Neural progenitor cell (in vitro differentiated cells): ENCODE data around the gene CCDC134.

Experiments used
- EZH2 ChIP-seq: fragments of 200-600 bp; sonication (generic); IDR thresholded peaks from 2 replicates; pipeline ENCODE4 v1.6.1; 2017; ENCODE audit warnings: antibody characterized with exemption, mild to moderate bottlenecking, moderate library complexity
- EZH2phosphoT487 ChIP-seq: fragments of 200-600 bp; sonication (generic); IDR thresholded peaks from 2 replicates; pipeline ENCODE4 v1.6.1; 2017; ENCODE audit warnings: antibody characterized with exemption
- TF ChIP-seq, protein P1 (sequence below): fragments of 200-600 bp; sonication (generic); IDR thresholded peaks from 2 replicates; pipeline ENCODE4 v1.5.1; 2017; ENCODE audit warnings: antibody characterized with exemption, mild to moderate bottlenecking

DNA sequence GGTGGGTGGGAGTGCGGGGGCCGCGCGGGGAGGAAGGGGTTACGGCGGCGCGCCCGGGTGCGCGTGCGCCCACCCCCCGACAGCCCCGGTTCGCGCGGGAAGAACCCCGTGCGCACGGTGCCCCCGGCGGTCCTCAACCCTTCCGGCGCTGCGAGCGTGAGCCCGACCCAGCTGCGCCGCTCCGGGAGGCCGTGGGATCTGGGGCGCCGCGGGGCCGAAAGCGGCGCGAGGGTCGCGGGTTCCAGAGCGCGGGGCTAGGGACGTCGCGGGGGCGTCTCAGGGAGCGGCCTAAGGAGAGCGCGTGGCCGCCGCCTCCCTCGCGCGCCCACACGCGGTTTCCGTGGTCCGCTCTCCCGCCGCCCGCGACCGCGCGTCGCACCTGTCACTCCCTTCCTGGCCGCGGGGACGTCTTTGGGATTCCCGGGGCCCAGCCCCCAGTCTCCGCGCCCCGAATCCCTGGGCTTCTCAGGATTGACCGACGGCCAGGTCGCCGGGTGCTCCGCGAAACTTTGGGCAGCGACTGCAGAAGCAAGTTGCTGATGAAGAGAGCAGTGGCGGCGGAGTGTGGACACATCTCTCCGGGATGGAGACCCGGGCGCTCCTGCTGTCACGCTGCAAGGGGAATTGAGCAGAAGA lies 33.0 kb downstream of the CCDC134 start:
- TF ChIP-seq, protein P1, sequence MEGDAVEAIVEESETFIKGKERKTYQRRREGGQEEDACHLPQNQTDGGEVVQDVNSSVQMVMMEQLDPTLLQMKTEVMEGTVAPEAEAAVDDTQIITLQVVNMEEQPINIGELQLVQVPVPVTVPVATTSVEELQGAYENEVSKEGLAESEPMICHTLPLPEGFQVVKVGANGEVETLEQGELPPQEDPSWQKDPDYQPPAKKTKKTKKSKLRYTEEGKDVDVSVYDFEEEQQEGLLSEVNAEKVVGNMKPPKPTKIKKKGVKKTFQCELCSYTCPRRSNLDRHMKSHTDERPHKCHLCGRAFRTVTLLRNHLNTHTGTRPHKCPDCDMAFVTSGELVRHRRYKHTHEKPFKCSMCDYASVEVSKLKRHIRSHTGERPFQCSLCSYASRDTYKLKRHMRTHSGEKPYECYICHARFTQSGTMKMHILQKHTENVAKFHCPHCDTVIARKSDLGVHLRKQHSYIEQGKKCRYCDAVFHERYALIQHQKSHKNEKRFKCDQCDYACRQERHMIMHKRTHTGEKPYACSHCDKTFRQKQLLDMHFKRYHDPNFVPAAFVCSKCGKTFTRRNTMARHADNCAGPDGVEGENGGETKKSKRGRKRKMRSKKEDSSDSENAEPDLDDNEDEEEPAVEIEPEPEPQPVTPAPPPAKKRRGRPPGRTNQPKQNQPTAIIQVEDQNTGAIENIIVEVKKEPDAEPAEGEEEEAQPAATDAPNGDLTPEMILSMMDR, result no peak
- no peak for TF ChIP-seq EZH2
- TF ChIP-seq EZH2phosphoT487, result no peak
